NB4 (cell line): ENCODE data around the gene SH3BP4.

Source experiments
- DNase-seq: peaks from one replicate; pipeline ENCODE4 v3.0.0; 2010; ENCODE audit warnings: low read depth
- H3K4me3 ChIP-seq: one replicate; pipeline ENCODE4 v1.5.1; 2011; ENCODE audit warnings: mild to moderate bottlenecking, low read depth, low read length, moderate library complexity
- MYC ChIP-seq: IDR thresholded peaks from 2 replicates; pipeline ENCODE4 v1.6.1; 2011; ENCODE audit warnings: low read depth, low read length
- POLR2A ChIP-seq: IDR thresholded peaks from 2 replicates; pipeline ENCODE4 v1.6.1; 2011; ENCODE audit warnings: mild to moderate bottlenecking; ENCODE audit not compliant: insufficient read length; ENCODE audit errors: extremely low read depth
- TF ChIP-seq, protein P1 (sequence below): IDR thresholded peaks from 2 replicates; pipeline ENCODE4 v1.6.1; 2011; ENCODE audit warnings: low read depth, low read length
- TF ChIP-seq, protein P2 (sequence below): IDR thresholded peaks from one replicate; pipeline ENCODE4 v1.5.1; 2012; ENCODE audit warnings: low read depth, low read length

Gene SH3BP4

GRCh38 chr2:235087832-235088495 is 136.1 kb downstream of the SH3BP4 start:
- DNase-seq: no peak
- H3K4me3 ChIP-seq: no peak overlapping the region
- TF ChIP-seq, protein P1, sequence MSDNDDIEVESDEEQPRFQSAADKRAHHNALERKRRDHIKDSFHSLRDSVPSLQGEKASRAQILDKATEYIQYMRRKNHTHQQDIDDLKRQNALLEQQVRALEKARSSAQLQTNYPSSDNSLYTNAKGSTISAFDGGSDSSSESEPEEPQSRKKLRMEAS: no peak
- TF ChIP-seq POLR2A (no peak), MYC (no peak)
- TF ChIP-seq, protein P2, sequence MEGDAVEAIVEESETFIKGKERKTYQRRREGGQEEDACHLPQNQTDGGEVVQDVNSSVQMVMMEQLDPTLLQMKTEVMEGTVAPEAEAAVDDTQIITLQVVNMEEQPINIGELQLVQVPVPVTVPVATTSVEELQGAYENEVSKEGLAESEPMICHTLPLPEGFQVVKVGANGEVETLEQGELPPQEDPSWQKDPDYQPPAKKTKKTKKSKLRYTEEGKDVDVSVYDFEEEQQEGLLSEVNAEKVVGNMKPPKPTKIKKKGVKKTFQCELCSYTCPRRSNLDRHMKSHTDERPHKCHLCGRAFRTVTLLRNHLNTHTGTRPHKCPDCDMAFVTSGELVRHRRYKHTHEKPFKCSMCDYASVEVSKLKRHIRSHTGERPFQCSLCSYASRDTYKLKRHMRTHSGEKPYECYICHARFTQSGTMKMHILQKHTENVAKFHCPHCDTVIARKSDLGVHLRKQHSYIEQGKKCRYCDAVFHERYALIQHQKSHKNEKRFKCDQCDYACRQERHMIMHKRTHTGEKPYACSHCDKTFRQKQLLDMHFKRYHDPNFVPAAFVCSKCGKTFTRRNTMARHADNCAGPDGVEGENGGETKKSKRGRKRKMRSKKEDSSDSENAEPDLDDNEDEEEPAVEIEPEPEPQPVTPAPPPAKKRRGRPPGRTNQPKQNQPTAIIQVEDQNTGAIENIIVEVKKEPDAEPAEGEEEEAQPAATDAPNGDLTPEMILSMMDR: no peak

DNA sequence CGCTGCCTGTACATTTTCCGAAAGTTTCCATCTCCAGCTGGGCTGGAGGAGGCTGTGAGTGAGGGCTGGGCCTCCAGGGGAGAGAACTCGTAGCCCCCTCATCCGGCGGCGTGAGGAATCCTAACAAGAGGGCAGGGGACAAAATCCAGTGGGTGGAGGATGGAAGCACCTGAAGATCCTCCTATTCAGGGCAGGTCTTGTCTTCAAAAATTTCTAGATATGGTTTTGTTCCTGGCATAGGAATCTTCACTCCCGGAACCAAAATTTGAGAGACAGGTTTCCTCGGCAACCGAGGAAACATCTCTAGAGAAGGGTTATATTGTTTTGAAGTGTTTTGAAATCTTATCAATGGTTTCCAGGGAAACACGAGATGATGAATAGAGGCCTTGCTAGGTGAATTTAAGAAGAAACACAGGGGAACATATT is 136.7 kb downstream of the SH3BP4 start:
- H3K4me3 ChIP-seq: no peak overlapping the region
- DNase-seq: no peak
- TF ChIP-seq, protein P2: no peak
- TF ChIP-seq POLR2A (no peak), MYC (no peak)
- TF ChIP-seq, protein P1: no peak

- no peak for DNase-seq
Measured at GRCh38 chr2:235091421-235091820, 139.6 kb downstream of the SH3BP4 start.

DNA sequence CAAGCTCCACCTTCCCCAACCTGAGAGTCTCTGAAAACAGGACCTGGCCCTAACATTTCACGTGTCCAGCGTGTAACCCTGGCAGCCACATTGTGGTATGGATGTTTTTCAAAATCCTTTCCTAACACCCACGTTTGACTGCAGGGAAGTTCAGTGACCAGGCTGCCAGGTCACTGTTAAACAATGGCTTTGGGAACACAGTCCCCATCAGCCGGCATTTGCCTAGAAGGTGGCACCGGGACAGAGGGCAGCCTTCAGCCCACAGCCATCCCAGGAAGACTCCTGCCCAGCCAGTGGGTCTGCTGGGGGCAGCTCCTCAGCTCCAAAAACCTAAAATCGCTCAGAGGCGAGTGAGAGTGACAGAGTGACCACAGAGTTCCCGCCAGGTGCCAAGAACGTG is 140.2 kb downstream of the SH3BP4 start:
- no peak overlapping the region for H3K4me3 ChIP-seq
- no peak for TF ChIP-seq MYC
- TF ChIP-seq POLR2A: no peak
- DNase-seq: no peak

More at GRCh38 chr2:235091421-235091820, 139.6 kb downstream of the SH3BP4 start:
- H3K4me3 ChIP-seq: no peak overlapping the region
- TF ChIP-seq, protein P2: no peak
- TF ChIP-seq, protein P1: no peak
- TF ChIP-seq POLR2A (no peak), MYC (no peak)

DNA sequence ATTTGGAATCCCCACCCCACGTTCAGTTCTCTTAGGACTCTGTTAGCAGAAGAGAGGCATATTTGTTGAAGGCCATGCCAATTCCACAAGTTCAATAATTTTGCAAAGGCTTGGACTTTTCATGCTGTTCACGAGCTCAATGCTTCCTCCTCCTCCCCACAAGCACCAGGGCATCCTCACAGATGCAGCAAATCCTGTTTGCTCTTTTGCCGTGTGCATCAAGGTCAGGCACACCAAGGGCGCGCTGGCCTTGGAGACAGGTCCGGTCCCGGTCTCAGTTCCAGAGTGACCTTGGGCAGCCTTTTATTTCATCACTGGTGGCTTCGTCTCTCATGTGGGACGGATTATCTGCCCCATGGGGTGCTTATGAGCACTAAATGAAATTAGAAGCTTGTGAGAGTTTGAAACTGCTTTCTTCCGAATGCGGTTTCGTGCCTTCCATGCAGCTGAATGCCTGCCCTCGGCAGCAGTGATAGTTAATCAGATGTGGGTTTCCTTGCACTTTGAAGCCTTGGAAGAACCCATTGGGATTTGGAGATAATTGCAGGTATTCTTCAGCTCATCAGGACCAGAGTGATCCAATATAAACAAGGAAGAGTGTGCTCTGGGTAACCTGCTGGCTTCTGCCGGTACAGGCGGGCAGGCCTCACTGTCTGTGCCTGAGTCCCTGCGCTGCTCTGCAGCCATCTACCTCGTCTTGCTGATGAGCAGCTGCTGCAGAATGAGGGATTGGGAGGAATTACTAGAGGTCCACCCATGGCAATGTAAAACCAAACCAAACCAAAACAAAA is 140.8 kb downstream of the SH3BP4 start:
- H3K4me3 ChIP-seq: no peak overlapping the region
- no peak for DNase-seq
- TF ChIP-seq, protein P2: no peak
- TF ChIP-seq MYC (no peak), POLR2A (no peak)
- TF ChIP-seq, protein P1: no peak

GRCh38 chr2:235094457-235094856 is 142.6 kb downstream of the SH3BP4 start:
- H3K4me3 ChIP-seq: no peak overlapping the region
- TF ChIP-seq POLR2A (no peak), MYC (no peak)
- TF ChIP-seq, protein P2: no peak
- TF ChIP-seq, protein P1: no peak
- no peak for DNase-seq
